ENCODE data around the gene CD248.
A peak's percentile ranks its signal among the peaks of the same experiment; 100 is the strongest.

Gene CD248

GRCh38 chr11:66267379-66268243 is 49.2 kb downstream of the CD248 start:
- peak overlapping the region; percentile 83 to 99 (median 97) for H3K27ac ChIP-seq
- H3K4me3 ChIP-seq, result peak overlapping the region; percentile 64 to 95 (median 79)

GRCh38 chr11:66267039-66267378 is 49.8 kb downstream of the CD248 start:
- peak overlapping the region in 18 of 21 experiments; percentile 89 to 99 (median 97) for H3K27ac ChIP-seq

DNA sequence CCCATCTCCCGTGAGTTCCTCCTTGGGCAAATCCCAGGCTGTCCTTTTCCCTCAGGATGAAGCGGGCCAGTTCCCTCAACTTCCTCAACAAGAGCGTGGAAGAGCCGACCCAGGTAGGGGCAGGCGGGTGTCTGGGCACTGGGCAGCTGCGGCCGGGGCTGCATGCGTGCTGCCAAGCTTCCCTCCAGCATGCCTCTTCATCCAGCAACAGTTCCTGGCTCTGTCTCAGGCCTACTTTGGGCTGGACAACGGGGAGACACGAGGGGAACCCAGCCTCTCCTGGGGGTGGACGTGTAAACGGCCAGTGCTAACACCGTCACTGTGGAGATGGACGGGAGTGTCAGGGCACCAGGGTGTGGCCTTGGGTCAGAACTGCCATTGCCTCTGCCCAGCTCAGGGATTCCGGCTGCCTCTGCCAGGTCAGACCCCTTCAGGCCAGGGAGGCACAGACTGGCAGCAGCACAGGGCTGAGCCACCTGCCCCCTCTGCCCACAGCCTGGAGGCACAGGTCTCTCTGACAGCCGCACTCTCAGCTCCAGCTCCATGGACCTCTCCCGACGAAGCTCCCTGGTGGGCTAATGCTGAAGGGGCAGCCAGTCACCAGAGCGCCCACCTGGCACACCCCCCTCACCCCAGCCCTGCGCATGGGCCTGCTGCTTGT is 50.3 kb downstream of the CD248 start:
- Histone ChIP-seq H3K27ac (peak overlapping the region in 16 of 21 experiments; percentile 89 to 99 (median 96)), H3K4me3 (peak overlapping the region in 4 of 7 experiments; percentile 67 to 95 (median 83))

More at GRCh38 chr11:66267039-66267378, 49.8 kb downstream of the CD248 start:
- peak overlapping the region; percentile 64 to 95 (median 79) for H3K4me3 ChIP-seq

- H3K27ac ChIP-seq, result peak overlapping the region in 2 of 21 experiments; percentile 6 to 97
- no peak overlapping the region for H3K4me3 ChIP-seq
Measured at GRCh38 chr11:66265531-66266377, 51.1 kb downstream of the CD248 start.

DNA sequence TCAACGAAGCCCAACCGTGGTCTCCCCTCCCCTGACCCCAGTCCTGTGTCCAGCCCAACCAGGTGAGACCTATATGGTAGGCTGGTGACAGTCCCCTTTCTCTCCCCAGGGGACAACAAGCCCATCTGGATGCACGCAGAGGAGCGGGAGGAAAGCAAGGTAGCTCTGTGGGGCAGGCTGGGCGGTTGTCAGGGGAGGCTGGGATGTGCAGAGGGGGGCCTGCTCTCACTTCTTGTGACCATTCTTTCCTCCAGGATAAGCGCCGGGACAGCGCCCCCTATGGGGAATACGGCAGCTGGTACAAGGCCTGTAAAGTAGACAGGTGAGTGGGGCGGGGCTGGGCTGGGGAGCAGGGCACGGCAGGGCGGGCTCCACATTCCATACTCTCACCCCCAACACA is 51.9 kb downstream of the CD248 start:
- no peak overlapping the region for H3K27ac ChIP-seq

More for the DNA sequence above, 51.9 kb downstream of the CD248 start:
- no peak overlapping the region for H3K4me3 ChIP-seq
